Spinal cord (tissue), 10 donors: Measurements from ENCODE around the gene INAFM2. TPM values are rescaled to one million over a fixed set of nuclear protein-coding genes. Genes with fewer than 3 reads are reported as not detected.

Experiments used
- DNase-seq, 6 donors: peaks; one replicate each; pipeline versions ENCODE4 v3.0.0 to v3.0.0-alpha.2; 2013 to 2015; ENCODE audit warnings: low spot score in 6 of 6, low read depth in 4 of 6
- H3K27ac ChIP-seq: one replicate; pipeline ENCODE4 v1.5.1; 2013; ENCODE audit warnings: low read depth, low read length, control low read depth
- H3K27me3 ChIP-seq: one replicate; pipeline ENCODE4 v1.6.1; 2013; ENCODE audit warnings: low read length; ENCODE audit not compliant: control insufficient read depth, insufficient read depth
- H3K36me3 ChIP-seq: one replicate; pipeline ENCODE4 v1.6.1; 2013; ENCODE audit warnings: low read length; ENCODE audit not compliant: control insufficient read depth, insufficient read depth
- H3K4me1 ChIP-seq: one replicate; pipeline ENCODE4 v1.6.1; 2013; ENCODE audit warnings: low read length; ENCODE audit not compliant: control insufficient read depth, insufficient read depth
- H3K4me3 ChIP-seq: one replicate; pipeline ENCODE4 v1.5.1; 2013; ENCODE audit warnings: low read depth, low read length, control low read depth
- H3K9me3 ChIP-seq: one replicate; pipeline ENCODE4 v1.6.1; 2013; ENCODE audit warnings: low read length; ENCODE audit not compliant: control insufficient read depth, insufficient read depth
- WGBS: methylation state at CpG from one replicate; pipeline ENCODE4 v1.1.5; 2013; ENCODE audit warnings: missing lambda C conversion rate; ENCODE audit not compliant: insufficient coverage; 5-methylcytosine and 5-hydroxymethylcytosine counted together
- polyA plus RNA-seq, 2 donors: library from polyadenylated mRNA; unstranded; fragments of 120-200 nt; gene quantifications; one replicate each; pipeline ENCODE4 v1.2.1, GENCODE V29; 2013; ENCODE audit not compliant: insufficient read length in 2 of 2
- total RNA-seq, 2 donors: library from RNA; depleted of rRNA in 1 of 2; stranded (reverse); fragments of 120-200 nt in 1 of 2; fragments of >200 nt in 1 of 2; gene quantifications; one replicate each; pipeline versions ENCODE4 v1.2.3 to v1.2.4, GENCODE V29; 2013 to 2014
- donor health status: healthy.

INAFM2 gene
- total and polyA plus RNA-seq, 4 donors, result 17.0 to 29.6 (median 23.3) TPM

DNA sequence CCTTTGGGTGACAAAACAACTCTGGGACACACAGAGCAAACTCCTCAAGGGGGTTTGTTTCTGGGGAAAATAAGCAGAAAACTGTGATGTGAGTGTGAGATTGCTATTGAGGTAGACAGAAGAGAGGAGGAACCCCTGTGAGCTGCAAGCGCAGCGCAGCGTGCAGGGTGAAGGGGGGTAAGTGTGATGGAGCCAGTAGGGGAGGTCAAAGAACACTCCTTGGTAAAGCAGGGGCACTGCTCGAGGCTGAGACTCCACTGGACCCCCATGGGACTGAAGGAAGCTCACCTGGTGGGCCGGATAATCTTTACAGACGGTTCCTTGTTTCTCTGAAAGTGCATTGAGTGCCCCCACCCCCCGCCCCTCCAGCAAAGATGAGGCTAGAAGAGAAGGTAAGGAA, 7.5 kb downstream of the INAFM2 start:
- Histone ChIP-seq H3K4me3 (no peak overlapping the region), H3K27me3 (no peaks in the 10 kb centered on the region), H3K4me1 (peaks cover 41% of the 10 kb centered on the region), H3K9me3 (no peaks in the 10 kb centered on the region), H3K36me3 (peaks cover 32% of the 10 kb centered on the region), H3K27ac (no peak overlapping the region)
- no peak for DNase-seq
- 91% methylated on average over 3 of the region's 7 CpGs for WGBS

- Histone ChIP-seq H3K9me3 (no peaks in the 10 kb centered on the region), H3K36me3 (peaks cover 38% of the 10 kb centered on the region), H3K4me3 (no peak overlapping the region), H3K4me1 (peaks cover 47% of the 10 kb centered on the region), H3K27ac (no peak overlapping the region), H3K27me3 (no peaks in the 10 kb centered on the region)
- 85% methylated on average over 6 of the region's 7 CpGs for WGBS
- DNase-seq, result no peak
These were observed 8.1 kb downstream of the INAFM2 start for GRCh38 chr15:40331637-40332036.

GRCh38 chr15:40332113-40332781, 8.8 kb downstream of the INAFM2 start:
- peaks cover 38% of the 10 kb centered on the region for H3K36me3 ChIP-seq
- H3K27me3 ChIP-seq, result no peaks in the 10 kb centered on the region
- DNase-seq, result no peak
- H3K4me3 ChIP-seq, result no peak overlapping the region
- H3K27ac ChIP-seq, result no peak overlapping the region
- peaks cover 49% of the 10 kb centered on the region for H3K4me1 ChIP-seq
- no peaks in the 10 kb centered on the region for H3K9me3 ChIP-seq
- 73% methylated on average over 6 of the region's 8 CpGs for WGBS

GRCh38 chr15:40333922-40334492, 10.5 kb downstream of the INAFM2 start:
- Histone ChIP-seq H3K4me1 (peaks cover 62% of the 10 kb centered on the region), H3K27ac (peak overlapping the region; percentile 67), H3K36me3 (peaks cover 42% of the 10 kb centered on the region), H3K4me3 (no peak overlapping the region), H3K9me3 (no peaks in the 10 kb centered on the region), H3K27me3 (no peaks in the 10 kb centered on the region)
- WGBS, result 60% methylated on average over 12 of the region's 12 CpGs
- peak in 1 of 6 donors; percentile 57 for DNase-seq

GRCh38 chr15:40334541-40334940, 11.0 kb downstream of the INAFM2 start:
- H3K4me1 ChIP-seq, result peaks cover 68% of the 10 kb centered on the region
- H3K27ac ChIP-seq, result peak overlapping the region; percentile 67
- peaks cover 42% of the 10 kb centered on the region for H3K36me3 ChIP-seq
- 83% methylated on average over 2 of the region's 3 CpGs for WGBS
- no peak for DNase-seq
- no peaks in the 10 kb centered on the region for H3K9me3 ChIP-seq
- H3K4me3 ChIP-seq, result no peak overlapping the region
- no peaks in the 10 kb centered on the region for H3K27me3 ChIP-seq

DNA sequence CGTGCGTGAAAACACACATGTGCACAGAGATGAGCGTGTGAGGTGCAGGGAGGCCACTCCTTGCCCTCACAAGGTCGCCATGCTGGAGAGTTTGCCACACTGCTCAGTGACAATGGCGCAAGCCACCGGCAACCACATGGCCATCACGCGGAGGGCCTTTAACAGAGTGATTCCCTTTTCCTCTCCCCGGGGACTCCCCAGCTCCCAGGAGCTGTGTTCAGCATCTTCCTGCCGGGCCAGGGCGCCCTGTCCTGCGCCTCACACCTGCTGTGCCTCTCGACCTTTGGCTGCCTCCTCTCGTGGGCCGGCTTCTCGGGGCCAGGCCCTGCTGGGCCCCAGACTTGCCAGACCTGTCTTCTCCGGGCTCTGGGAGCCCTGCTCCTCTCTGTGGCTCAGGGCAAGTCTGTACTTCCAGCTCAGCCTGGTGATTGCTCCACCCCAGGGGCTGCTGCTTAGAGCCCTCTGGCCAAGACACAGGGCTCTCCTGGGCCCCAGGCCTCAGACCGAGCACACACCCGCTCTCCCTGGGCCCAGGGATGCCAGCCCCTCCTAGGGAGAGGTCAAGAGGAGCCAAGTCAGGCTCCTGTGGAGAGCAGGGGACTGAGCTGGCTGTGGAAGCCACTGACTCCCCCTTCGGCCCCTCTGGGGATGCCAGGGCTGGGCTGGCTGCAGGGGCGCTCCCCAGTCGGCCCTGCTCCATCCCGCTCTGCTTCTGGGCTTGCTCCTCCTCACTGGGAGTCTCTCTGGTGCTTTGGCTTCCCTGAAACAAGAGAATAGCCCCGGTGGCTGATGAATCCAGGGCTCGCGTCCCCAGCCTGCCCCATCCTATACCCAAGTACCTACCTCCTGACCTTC, 11.7 kb downstream of the INAFM2 start:
- H3K4me1 ChIP-seq, result peaks cover 69% of the 10 kb centered on the region
- peak overlapping the region; percentile 67 for H3K27ac ChIP-seq
- WGBS, result 83% methylated on average over 25 of the region's 26 CpGs
- no peaks in the 10 kb centered on the region for H3K27me3 ChIP-seq
- H3K4me3 ChIP-seq, result no peak overlapping the region
- DNase-seq, result no peak
- no peaks in the 10 kb centered on the region for H3K9me3 ChIP-seq
- peaks cover 42% of the 10 kb centered on the region for H3K36me3 ChIP-seq

DNA sequence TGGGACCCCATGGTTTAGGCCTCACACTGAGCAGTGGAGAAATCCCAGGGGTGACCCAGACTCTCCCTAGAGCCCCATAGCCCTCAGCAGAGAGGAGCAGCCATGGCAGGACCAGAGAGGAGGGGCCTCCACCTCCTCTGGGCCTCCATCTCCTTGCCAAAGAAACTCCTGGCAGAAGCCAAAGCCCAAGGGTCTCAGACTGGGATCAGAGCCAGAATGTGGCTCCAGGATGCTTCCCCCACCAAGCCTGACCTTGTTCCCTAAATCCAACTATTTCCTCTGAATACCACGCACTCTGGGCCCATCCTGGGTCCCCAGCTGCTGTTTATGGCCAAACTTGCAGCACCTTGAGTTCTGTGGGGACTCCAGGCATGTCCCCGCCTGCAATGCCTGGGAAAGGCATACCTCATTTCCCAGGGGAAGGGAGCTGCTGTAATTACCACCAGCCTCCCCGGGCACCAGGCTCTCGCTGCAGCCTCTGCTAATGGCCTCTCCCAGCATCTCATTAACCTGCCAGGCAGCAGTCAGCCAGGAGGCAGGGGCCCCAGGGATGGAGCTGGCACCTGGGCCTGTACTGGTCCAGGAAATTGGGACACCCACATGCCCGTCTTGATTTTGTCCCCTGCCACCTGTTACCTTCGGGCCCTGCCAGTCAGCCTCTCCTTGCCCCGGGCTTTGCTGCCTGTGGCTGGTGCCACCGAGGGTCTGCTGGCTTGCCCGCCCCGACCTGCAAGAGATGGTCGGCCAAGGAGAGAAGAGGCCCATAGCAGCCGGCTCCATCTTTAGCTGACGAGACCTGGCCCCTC, 12.6 kb downstream of the INAFM2 start:
- H3K36me3 ChIP-seq, result peaks cover 38% of the 10 kb centered on the region
- H3K9me3 ChIP-seq, result no peaks in the 10 kb centered on the region
- H3K27ac ChIP-seq, result no peak overlapping the region
- H3K27me3 ChIP-seq, result no peaks in the 10 kb centered on the region
- H3K4me3 ChIP-seq, result no peak overlapping the region
- H3K4me1 ChIP-seq, result peaks cover 76% of the 10 kb centered on the region
- WGBS, result 72% methylated on average over 10 of the region's 13 CpGs
- DNase-seq, result peak in 1 of 6 donors; percentile 51

- H3K4me3 ChIP-seq, result no peak overlapping the region
- H3K9me3 ChIP-seq, result no peaks in the 10 kb centered on the region
- H3K36me3 ChIP-seq, result peaks cover 37% of the 10 kb centered on the region
- H3K4me1 ChIP-seq, result peaks cover 76% of the 10 kb centered on the region
- no peak for DNase-seq
- 26% methylated on average over 3 of the region's 5 CpGs for WGBS
- H3K27me3 ChIP-seq, result no peaks in the 10 kb centered on the region
- H3K27ac ChIP-seq, result no peak overlapping the region
These were observed 13.2 kb downstream of the INAFM2 start for GRCh38 chr15:40336744-40337122.

GRCh38 chr15:40337597-40337996, 14.1 kb downstream of the INAFM2 start:
- 62% methylated on average over 11 of the region's 19 CpGs for WGBS

More at GRCh38 chr15:40337597-40337996, 14.1 kb downstream of the INAFM2 start:
- H3K36me3 ChIP-seq, result peaks cover 29% of the 10 kb centered on the region
- no peak overlapping the region for H3K4me3 ChIP-seq
- peaks cover 76% of the 10 kb centered on the region for H3K4me1 ChIP-seq
- DNase-seq, result no peak
- no peaks in the 10 kb centered on the region for H3K27me3 ChIP-seq
- no peaks in the 10 kb centered on the region for H3K9me3 ChIP-seq
- H3K27ac ChIP-seq, result no peak overlapping the region
